Spinal cord (tissue), 10 donors: ENCODE data around the gene PEMT. TPM values are rescaled to one million over a fixed set of nuclear protein-coding genes. Genes with fewer than 3 reads are reported as not detected.
A peak's percentile ranks its signal among the peaks of the same experiment; 100 is the strongest.

Experiments used
- DNase-seq, 6 donors: peaks; one replicate each; pipeline versions ENCODE4 v3.0.0 to v3.0.0-alpha.2; 2013 to 2015; ENCODE audit warnings: low spot score in 6 of 6, low read depth in 4 of 6
- H3K27ac ChIP-seq: one replicate; pipeline ENCODE4 v1.5.1; 2013; ENCODE audit warnings: low read depth, low read length, control low read depth
- H3K27me3 ChIP-seq: one replicate; pipeline ENCODE4 v1.6.1; 2013; ENCODE audit warnings: low read length; ENCODE audit not compliant: control insufficient read depth, insufficient read depth
- H3K36me3 ChIP-seq: one replicate; pipeline ENCODE4 v1.6.1; 2013; ENCODE audit warnings: low read length; ENCODE audit not compliant: control insufficient read depth, insufficient read depth
- H3K4me1 ChIP-seq: one replicate; pipeline ENCODE4 v1.6.1; 2013; ENCODE audit warnings: low read length; ENCODE audit not compliant: control insufficient read depth, insufficient read depth
- H3K4me3 ChIP-seq: one replicate; pipeline ENCODE4 v1.5.1; 2013; ENCODE audit warnings: low read depth, low read length, control low read depth
- H3K9me3 ChIP-seq: one replicate; pipeline ENCODE4 v1.6.1; 2013; ENCODE audit warnings: low read length; ENCODE audit not compliant: control insufficient read depth, insufficient read depth
- WGBS: methylation state at CpG from one replicate; pipeline ENCODE4 v1.1.5; 2013; ENCODE audit warnings: missing lambda C conversion rate; ENCODE audit not compliant: insufficient coverage; 5-methylcytosine and 5-hydroxymethylcytosine counted together
- polyA plus RNA-seq, 2 donors: library from polyadenylated mRNA; unstranded; fragments of 120-200 nt; gene quantifications; one replicate each; pipeline ENCODE4 v1.2.1, GENCODE V29; 2013; ENCODE audit not compliant: insufficient read length in 2 of 2
- total RNA-seq, 2 donors: library from RNA; depleted of rRNA in 1 of 2; stranded (reverse); fragments of 120-200 nt in 1 of 2; fragments of >200 nt in 1 of 2; gene quantifications; one replicate each; pipeline versions ENCODE4 v1.2.3 to v1.2.4, GENCODE V29; 2013 to 2014
- donor health status: healthy.

The PEMT gene
- total and polyA plus RNA-seq, 4 donors: 28.5 to 48.3 (median 43.9) TPM

- no peak for DNase-seq
- Histone ChIP-seq H3K4me1 (peaks cover 6% of the 10 kb centered on the region), H3K27me3 (no peaks in the 10 kb centered on the region), H3K9me3 (no peaks in the 10 kb centered on the region), H3K27ac (no peak overlapping the region), H3K36me3 (no peaks in the 10 kb centered on the region), H3K4me3 (no peak overlapping the region)
- WGBS: 72% methylated on average over 4 of the region's 17 CpGs
These were observed 37.0 kb upstream of the PEMT start for GRCh38 chr17:17628388-17629008.

GRCh38 chr17:17626840-17627239, 35.3 kb upstream of the PEMT start:
- Histone ChIP-seq H3K27me3 (no peaks in the 10 kb centered on the region), H3K9me3 (no peaks in the 10 kb centered on the region), H3K36me3 (no peaks in the 10 kb centered on the region), H3K27ac (no peak overlapping the region), H3K4me3 (no peak overlapping the region), H3K4me1 (peaks cover 6% of the 10 kb centered on the region)
- DNase-seq: no peak
- 68% methylated on average over 7 of the region's 8 CpGs for WGBS

GRCh38 chr17:17626151-17626805, 34.8 kb upstream of the PEMT start:
- Histone ChIP-seq H3K4me3 (no peak overlapping the region), H3K9me3 (no peaks in the 10 kb centered on the region), H3K27me3 (no peaks in the 10 kb centered on the region), H3K4me1 (peaks cover 6% of the 10 kb centered on the region), H3K36me3 (no peaks in the 10 kb centered on the region), H3K27ac (no peak overlapping the region)
- no peak for DNase-seq
- WGBS: 26% methylated on average over 19 of the region's 19 CpGs

- H3K27ac ChIP-seq: no peak overlapping the region
- no peak for DNase-seq
- 92% methylated on average over 9 of the region's 9 CpGs for WGBS
These were observed 33.2 kb upstream of the PEMT start for GRCh38 chr17:17624741-17625140.

GRCh38 chr17:17623904-17624303, 32.4 kb upstream of the PEMT start:
- H3K27ac ChIP-seq: no peak overlapping the region
- 94% methylated on average over 8 of the region's 9 CpGs for WGBS
- no peak overlapping the region for H3K4me3 ChIP-seq
- no peak for DNase-seq
- H3K9me3 ChIP-seq: no peaks in the 10 kb centered on the region
- no peaks in the 10 kb centered on the region for H3K27me3 ChIP-seq
- H3K4me1 ChIP-seq: peaks cover 6% of the 10 kb centered on the region
- no peaks in the 10 kb centered on the region for H3K36me3 ChIP-seq

More at GRCh38 chr17:17624741-17625140, 33.2 kb upstream of the PEMT start:
- H3K9me3 ChIP-seq: no peaks in the 10 kb centered on the region
- H3K4me1 ChIP-seq: peaks cover 6% of the 10 kb centered on the region
- no peaks in the 10 kb centered on the region for H3K27me3 ChIP-seq
- no peak overlapping the region for H3K4me3 ChIP-seq
- H3K36me3 ChIP-seq: no peaks in the 10 kb centered on the region

GRCh38 chr17:17621254-17621653, 29.7 kb upstream of the PEMT start:
- no peaks in the 10 kb centered on the region for H3K27me3 ChIP-seq
- H3K4me1 ChIP-seq: peaks cover 4% of the 10 kb centered on the region
- H3K9me3 ChIP-seq: no peaks in the 10 kb centered on the region
- H3K36me3 ChIP-seq: no peaks in the 10 kb centered on the region
- no peak overlapping the region for H3K4me3 ChIP-seq
- no peak overlapping the region for H3K27ac ChIP-seq
- no peak for DNase-seq
- WGBS: 85% methylated on average over 6 of the region's 6 CpGs

GRCh38 chr17:17613708-17614114, 22.2 kb upstream of the PEMT start:
- peak in 2 of 6 donors; percentile 84 to 87 for DNase-seq
- Histone ChIP-seq H3K27ac (no peak overlapping the region), H3K4me1 (no peaks in the 10 kb centered on the region), H3K4me3 (no peak overlapping the region), H3K27me3 (no peaks in the 10 kb centered on the region), H3K36me3 (no peaks in the 10 kb centered on the region), H3K9me3 (no peaks in the 10 kb centered on the region)
- 7% methylated on average over 3 of the region's 3 CpGs for WGBS

- no peaks in the 10 kb centered on the region for H3K9me3 ChIP-seq
- H3K36me3 ChIP-seq: no peaks in the 10 kb centered on the region
- H3K27me3 ChIP-seq: no peaks in the 10 kb centered on the region
- no peaks in the 10 kb centered on the region for H3K4me1 ChIP-seq
- no peak overlapping the region for H3K27ac ChIP-seq
- no peak overlapping the region for H3K4me3 ChIP-seq
- 91% methylated on average over 8 of the region's 9 CpGs for WGBS
- DNase-seq: no peak
These were observed 20.8 kb upstream of the PEMT start for GRCh38 chr17:17612085-17613022.

- DNase-seq: no peak
- H3K27ac ChIP-seq: no peak overlapping the region
- H3K27me3 ChIP-seq: no peaks in the 10 kb centered on the region
- no peaks in the 10 kb centered on the region for H3K9me3 ChIP-seq
- WGBS: 100% methylated on average over 2 of the region's 4 CpGs
- H3K4me1 ChIP-seq: no peaks in the 10 kb centered on the region
- no peaks in the 10 kb centered on the region for H3K36me3 ChIP-seq
- H3K4me3 ChIP-seq: no peak overlapping the region
These were observed 17.6 kb upstream of the PEMT start for GRCh38 chr17:17609121-17609520.
